ENCODE results near the gene CRY2. TPM values are rescaled to one million over a fixed set of nuclear protein-coding genes. Genes with fewer than 3 reads are reported as not detected.

CRY2 gene
- total and polyA plus RNA-seq, 2 of the 13 experiments (the other 11 are each of a cell fraction or from before 2014, with no cell fraction given) = 10.1 to 12.2 TPM

DNA sequence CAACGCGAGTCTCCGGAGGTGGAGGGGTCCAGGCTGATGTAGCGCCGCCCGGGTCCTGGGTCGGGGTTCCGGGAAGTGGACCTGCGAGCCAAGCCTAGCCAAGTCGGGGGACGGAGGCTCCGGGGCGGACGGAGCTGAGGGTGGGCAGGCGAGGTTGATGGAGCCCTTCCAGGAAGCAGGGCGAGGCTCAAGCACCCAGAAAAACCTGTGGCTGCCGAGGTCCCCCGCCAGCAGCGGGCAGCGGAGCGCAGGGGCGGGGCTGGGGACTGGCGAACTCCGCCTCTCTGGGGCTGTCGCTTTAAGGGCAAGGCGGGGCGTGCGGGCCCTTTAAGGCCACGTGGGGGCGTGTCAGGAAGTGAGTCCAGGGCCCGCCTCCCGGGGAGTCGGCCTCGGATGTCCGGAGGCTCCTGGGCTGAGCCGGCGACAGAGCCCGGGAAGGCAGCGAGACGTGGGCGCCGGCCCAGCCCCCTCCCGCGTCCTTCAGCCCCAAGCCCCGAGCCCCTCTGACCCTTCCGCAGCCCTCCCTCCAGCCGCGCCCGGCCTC is 42.4 kb upstream of the CRY2 start, which contains the start of gene SLC35C1 (continued):
- TF ChIP-seq, protein P1, sequence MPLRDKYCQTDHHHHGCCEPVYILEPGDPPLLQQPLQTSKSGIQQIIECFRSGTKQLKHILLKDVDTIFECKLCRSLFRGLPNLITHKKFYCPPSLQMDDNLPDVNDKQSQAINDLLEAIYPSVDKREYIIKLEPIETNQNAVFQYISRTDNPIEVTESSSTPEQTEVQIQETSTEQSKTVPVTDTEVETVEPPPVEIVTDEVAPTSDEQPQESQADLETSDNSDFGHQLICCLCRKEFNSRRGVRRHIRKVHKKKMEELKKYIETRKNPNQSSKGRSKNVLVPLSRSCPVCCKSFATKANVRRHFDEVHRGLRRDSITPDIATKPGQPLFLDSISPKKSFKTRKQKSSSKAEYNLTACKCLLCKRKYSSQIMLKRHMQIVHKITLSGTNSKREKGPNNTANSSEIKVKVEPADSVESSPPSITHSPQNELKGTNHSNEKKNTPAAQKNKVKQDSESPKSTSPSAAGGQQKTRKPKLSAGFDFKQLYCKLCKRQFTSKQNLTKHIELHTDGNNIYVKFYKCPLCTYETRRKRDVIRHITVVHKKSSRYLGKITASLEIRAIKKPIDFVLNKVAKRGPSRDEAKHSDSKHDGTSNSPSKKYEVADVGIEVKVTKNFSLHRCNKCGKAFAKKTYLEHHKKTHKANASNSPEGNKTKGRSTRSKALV (CRISPR knock-in tag; IDR thresholded peaks at IDR 0.05) = peak; percentile 23; the same call in 1 of the 2 replicates
- TF ChIP-seq, protein P2, sequence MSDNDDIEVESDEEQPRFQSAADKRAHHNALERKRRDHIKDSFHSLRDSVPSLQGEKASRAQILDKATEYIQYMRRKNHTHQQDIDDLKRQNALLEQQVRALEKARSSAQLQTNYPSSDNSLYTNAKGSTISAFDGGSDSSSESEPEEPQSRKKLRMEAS (IDR thresholded peaks at IDR 0.05) = peak; percentile 73
- TF ChIP-seq, protein P3, sequence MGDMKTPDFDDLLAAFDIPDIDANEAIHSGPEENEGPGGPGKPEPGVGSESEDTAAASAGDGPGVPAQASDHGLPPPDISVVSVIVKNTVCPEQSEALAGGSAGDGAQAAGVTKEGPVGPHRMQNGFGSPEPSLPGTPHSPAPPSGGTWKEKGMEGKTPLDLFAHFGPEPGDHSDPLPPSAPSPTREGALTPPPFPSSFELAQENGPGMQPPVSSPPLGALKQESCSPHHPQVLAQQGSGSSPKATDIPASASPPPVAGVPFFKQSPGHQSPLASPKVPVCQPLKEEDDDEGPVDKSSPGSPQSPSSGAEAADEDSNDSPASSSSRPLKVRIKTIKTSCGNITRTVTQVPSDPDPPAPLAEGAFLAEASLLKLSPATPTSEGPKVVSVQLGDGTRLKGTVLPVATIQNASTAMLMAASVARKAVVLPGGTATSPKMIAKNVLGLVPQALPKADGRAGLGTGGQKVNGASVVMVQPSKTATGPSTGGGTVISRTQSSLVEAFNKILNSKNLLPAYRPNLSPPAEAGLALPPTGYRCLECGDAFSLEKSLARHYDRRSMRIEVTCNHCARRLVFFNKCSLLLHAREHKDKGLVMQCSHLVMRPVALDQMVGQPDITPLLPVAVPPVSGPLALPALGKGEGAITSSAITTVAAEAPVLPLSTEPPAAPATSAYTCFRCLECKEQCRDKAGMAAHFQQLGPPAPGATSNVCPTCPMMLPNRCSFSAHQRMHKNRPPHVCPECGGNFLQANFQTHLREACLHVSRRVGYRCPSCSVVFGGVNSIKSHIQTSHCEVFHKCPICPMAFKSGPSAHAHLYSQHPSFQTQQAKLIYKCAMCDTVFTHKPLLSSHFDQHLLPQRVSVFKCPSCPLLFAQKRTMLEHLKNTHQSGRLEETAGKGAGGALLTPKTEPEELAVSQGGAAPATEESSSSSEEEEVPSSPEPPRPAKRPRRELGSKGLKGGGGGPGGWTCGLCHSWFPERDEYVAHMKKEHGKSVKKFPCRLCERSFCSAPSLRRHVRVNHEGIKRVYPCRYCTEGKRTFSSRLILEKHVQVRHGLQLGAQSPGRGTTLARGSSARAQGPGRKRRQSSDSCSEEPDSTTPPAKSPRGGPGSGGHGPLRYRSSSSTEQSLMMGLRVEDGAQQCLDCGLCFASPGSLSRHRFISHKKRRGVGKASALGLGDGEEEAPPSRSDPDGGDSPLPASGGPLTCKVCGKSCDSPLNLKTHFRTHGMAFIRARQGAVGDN (CRISPR knock-in tag; IDR thresholded peaks at IDR 0.05) = peak; percentile 36; the same call in 1 of the 2 replicates
- TF ChIP-seq ZNF263 (CRISPR knock-in tag; IDR thresholded peaks at IDR 0.05) (no peak), ZNF83 (CRISPR knock-in tag; IDR thresholded peaks at IDR 0.05; ENCODE audit: borderline replicate concordance) (no peak), PHF8 (CRISPR knock-in tag; IDR thresholded peaks at IDR 0.05) (peak; percentile 44), ZNF761 (CRISPR knock-in tag; conservative IDR thresholded peaks at IDR 0.05) (no peak), TRIM24 (CRISPR knock-in tag; IDR thresholded peaks at IDR 0.05) (no peak)
- TF ChIP-seq, protein P4, sequence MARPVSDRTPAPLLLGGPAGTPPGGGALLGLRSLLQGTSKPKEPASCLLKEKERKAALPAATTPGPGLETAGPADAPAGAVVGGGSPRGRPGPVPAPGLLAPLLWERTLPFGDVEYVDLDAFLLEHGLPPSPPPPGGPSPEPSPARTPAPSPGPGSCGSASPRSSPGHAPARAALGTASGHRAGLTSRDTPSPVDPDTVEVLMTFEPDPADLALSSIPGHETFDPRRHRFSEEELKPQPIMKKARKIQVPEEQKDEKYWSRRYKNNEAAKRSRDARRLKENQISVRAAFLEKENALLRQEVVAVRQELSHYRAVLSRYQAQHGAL (CRISPR knock-in tag; IDR thresholded peaks at IDR 0.05; ENCODE audit: not compliant biosample characterization) = no peak
- TF ChIP-seq, protein P5, sequence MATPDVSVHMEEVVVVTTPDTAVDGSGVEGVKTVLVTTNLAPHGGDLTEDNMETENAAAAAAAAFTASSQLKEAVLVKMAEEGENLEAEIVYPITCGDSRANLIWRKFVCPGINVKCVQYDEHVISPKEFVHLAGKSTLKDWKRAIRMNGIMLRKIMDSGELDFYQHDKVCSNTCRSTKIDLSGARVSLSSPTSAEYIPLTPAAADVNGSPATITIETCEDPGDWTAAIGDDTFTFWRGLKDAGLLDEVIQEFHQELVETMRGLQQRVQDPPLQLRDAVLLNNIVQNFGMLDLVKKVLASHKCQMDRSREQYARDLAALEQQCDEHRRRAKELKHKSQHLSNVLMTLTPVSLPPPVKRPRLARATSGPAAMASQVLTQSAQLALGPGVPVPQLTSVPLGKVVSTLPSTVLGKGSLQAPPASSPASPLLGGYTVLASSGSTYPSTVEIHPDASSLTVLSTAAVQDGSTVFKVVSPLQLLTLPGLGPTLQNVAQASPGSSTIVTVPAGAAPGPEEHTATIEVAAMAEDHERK (CRISPR knock-in tag; IDR thresholded peaks at IDR 0.05; ENCODE audit: low read depth) = no peak
- TF ChIP-seq, protein P6, sequence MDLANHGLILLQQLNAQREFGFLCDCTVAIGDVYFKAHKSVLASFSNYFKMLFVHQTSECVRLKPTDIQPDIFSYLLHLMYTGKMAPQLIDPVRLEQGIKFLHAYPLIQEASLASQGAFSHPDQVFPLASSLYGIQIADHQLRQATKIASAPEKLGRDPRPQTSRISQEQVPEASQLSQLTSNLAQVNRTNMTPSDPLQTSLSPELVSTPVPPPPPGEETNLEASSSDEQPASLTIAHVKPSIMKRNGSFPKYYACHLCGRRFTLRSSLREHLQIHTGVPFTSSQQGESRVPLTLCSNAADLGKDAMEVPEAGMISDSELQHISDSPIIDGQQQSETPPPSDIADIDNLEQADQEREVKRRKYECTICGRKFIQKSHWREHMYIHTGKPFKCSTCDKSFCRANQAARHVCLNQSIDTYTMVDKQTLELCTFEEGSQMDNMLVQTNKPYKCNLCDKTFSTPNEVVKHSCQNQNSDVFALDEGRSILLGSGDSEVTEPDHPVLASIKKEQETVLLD (CRISPR knock-in tag; IDR thresholded peaks at IDR 0.05; ENCODE audit: low read depth) = no peak
- TF ChIP-seq, protein P7, sequence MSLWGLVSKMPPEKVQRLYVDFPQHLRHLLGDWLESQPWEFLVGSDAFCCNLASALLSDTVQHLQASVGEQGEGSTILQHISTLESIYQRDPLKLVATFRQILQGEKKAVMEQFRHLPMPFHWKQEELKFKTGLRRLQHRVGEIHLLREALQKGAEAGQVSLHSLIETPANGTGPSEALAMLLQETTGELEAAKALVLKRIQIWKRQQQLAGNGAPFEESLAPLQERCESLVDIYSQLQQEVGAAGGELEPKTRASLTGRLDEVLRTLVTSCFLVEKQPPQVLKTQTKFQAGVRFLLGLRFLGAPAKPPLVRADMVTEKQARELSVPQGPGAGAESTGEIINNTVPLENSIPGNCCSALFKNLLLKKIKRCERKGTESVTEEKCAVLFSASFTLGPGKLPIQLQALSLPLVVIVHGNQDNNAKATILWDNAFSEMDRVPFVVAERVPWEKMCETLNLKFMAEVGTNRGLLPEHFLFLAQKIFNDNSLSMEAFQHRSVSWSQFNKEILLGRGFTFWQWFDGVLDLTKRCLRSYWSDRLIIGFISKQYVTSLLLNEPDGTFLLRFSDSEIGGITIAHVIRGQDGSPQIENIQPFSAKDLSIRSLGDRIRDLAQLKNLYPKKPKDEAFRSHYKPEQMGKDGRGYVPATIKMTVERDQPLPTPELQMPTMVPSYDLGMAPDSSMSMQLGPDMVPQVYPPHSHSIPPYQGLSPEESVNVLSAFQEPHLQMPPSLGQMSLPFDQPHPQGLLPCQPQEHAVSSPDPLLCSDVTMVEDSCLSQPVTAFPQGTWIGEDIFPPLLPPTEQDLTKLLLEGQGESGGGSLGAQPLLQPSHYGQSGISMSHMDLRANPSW (CRISPR knock-in tag; IDR thresholded peaks at IDR 0.05; ENCODE audit: borderline replicate concordance) = no peak
- TF ChIP-seq, protein P8, sequence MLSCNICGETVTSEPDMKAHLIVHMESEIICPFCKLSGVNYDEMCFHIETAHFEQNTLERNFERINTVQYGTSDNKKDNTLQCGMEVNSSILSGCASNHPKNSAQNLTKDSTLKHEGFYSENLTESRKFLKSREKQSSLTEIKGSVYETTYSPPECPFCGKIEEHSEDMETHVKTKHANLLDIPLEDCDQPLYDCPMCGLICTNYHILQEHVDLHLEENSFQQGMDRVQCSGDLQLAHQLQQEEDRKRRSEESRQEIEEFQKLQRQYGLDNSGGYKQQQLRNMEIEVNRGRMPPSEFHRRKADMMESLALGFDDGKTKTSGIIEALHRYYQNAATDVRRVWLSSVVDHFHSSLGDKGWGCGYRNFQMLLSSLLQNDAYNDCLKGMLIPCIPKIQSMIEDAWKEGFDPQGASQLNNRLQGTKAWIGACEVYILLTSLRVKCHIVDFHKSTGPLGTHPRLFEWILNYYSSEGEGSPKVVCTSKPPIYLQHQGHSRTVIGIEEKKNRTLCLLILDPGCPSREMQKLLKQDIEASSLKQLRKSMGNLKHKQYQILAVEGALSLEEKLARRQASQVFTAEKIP (CRISPR knock-in tag; IDR thresholded peaks at IDR 0.05; ENCODE audit: borderline replicate concordance) = no peak

All from HepG2 (cell line).